GM06990 (cell line): Measurements from ENCODE around the gene RPS6KB1.
"Not testable (repeated sequence)": the region's sequence is repeated elsewhere in the genome, so short reads cannot be mapped to it uniquely, and the experiment has no call there.

Source experiments
- DNase-seq: peaks from one replicate; pipeline ENCODE4 v3.0.0-alpha.2; 2011; ENCODE audit not compliant: insufficient read length; ENCODE audit errors: extremely low read depth
- H3K27me3 ChIP-seq: replicated peaks from 2 replicates; pipeline ENCODE4 v1.6.0; 2011; ENCODE audit warnings: low read length; ENCODE audit not compliant: control insufficient read depth, insufficient read depth
- H3K36me3 ChIP-seq: 2 replicates; pipeline ENCODE4 v1.5.1; 2011; ENCODE audit warnings: low read length; ENCODE audit not compliant: control insufficient read depth, insufficient read depth
- H3K4me3 ChIP-seq: replicated peaks from 2 replicates; pipeline ENCODE4 v1.5.1; 2011; ENCODE audit warnings: low read depth, mild to moderate bottlenecking, control low read depth, low read length
- CTCF ChIP-seq: IDR thresholded peaks from 2 replicates; pipeline ENCODE4 v1.5.1; 2011; ENCODE audit warnings: low read length, control low read depth, mild to moderate bottlenecking, inconsistent platforms; ENCODE audit not compliant: insufficient read depth, poor library complexity, severe bottlenecking

Gene RPS6KB1

GRCh38 chr17:59963738-59964481 is 71.0 kb downstream of the RPS6KB1 start:
- Histone ChIP-seq H3K27me3 (no peaks in the 10 kb centered on the region), H3K36me3 (no peaks in the 10 kb centered on the region), H3K4me3 (peak overlapping the region; percentile 87)
- no peak for TF ChIP-seq CTCF
- DNase-seq = no peak

- Histone ChIP-seq H3K4me3 (peak within 1 kb of the TSS; percentile 87), H3K36me3 (no peaks in the 10 kb centered on the region)
- TF ChIP-seq CTCF = no peak
Observed at GRCh38 chr17:59964482-59965328, 71.8 kb downstream of the RPS6KB1 start, which contains the start of gene RNFT1. TSS of gene RNFT1 (minus strand) at chr17:59964740. CDS start at chr17:59964663, 77 bp downstream.

GRCh38 chr17:59971771-59972170 is 78.8 kb downstream of the RPS6KB1 start:
- H3K36me3 ChIP-seq, H3K4me3 ChIP-seq, DNase-seq, H3K27me3 ChIP-seq: not testable (repeated sequence)

More at GRCh38 chr17:59964482-59965328, 71.8 kb downstream of the RPS6KB1 start, which contains the start of gene RNFT1:
- DNase-seq = peak; percentile 90
- no peaks in the 10 kb centered on the region for H3K27me3 ChIP-seq

GRCh38 chr17:59972778-59973177 is 79.9 kb downstream of the RPS6KB1 start:
- no peak for DNase-seq
- H3K27me3 ChIP-seq = no peaks in the 10 kb centered on the region
- H3K36me3 ChIP-seq = no peaks in the 10 kb centered on the region
- no peak for TF ChIP-seq CTCF
- H3K4me3 ChIP-seq = no peak overlapping the region

- not testable (repeated sequence) for H3K36me3 ChIP-seq, H3K27me3 ChIP-seq, DNase-seq
Observed at GRCh38 chr17:59973483-59973882, 80.6 kb downstream of the RPS6KB1 start.

GRCh38 chr17:59975166-59975565 is 82.2 kb downstream of the RPS6KB1 start:
- not testable (repeated sequence) for DNase-seq, H3K27me3 ChIP-seq, H3K4me3 ChIP-seq, H3K36me3 ChIP-seq

More at GRCh38 chr17:59973483-59973882, 80.6 kb downstream of the RPS6KB1 start:
- not testable (repeated sequence) for H3K4me3 ChIP-seq

- H3K27me3 ChIP-seq, DNase-seq, H3K36me3 ChIP-seq, H3K4me3 ChIP-seq: not testable (repeated sequence)
Observed at GRCh38 chr17:59996608-59997007, 103.7 kb downstream of the RPS6KB1 start.
